GM18499 (cell line): ENCODE data around the gene PAFAH2.
"Not testable (repeated sequence)": the region's sequence is repeated elsewhere in the genome, so short reads cannot be mapped to it uniquely, and the experiment has no call there.

Experiments used
- ATAC-seq: cut with Tn5 transposase; IDR thresholded peaks from one replicate; pipeline ENCODE4 v1.9.1; 2021; ENCODE audit warnings: moderate number of reproducible peaks; ENCODE audit not compliant: insufficient read depth, unreplicated experiment

PAFAH2 gene

DNA sequence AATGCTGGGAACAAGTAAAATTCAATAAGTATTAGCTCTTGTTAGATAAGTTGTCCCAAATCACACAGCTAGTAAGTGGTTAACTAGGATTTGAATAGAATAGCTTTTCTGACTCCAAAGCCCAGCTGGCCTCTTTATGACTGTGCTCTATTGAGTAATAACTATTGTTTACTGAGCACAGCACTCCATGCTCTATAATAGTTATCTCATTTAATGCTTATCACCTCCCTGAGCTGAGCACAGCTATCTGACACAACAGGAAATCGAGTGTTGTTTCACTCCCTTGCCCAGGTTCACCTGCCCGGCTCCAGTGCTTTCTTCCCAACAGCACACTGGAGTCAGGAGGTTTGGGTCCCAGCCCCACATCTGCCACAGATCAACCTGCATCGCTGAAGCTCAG lies 52.9 kb downstream of the PAFAH2 start:
- ATAC-seq, result no peak

DNA sequence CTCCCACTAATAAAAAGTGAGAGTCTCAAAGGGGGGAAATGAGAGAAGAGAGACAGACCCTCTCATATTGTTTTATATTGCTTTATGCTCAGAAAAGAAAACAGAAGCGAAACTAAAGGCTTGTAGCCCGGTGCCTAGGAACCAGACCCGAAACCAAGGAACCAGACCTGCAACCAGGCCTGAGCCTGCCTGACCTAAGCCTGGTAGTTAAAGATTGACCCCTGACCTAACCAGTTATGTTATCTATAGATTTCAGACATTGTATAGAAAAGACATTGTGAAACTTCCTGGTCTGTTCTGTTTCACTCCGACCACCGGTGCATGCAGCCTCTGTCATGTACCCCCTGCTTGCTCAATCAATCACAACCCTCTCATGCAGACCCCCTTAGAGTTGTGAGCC lies 54.4 kb downstream of the PAFAH2 start:
- ATAC-seq, result not testable (repeated sequence)

DNA sequence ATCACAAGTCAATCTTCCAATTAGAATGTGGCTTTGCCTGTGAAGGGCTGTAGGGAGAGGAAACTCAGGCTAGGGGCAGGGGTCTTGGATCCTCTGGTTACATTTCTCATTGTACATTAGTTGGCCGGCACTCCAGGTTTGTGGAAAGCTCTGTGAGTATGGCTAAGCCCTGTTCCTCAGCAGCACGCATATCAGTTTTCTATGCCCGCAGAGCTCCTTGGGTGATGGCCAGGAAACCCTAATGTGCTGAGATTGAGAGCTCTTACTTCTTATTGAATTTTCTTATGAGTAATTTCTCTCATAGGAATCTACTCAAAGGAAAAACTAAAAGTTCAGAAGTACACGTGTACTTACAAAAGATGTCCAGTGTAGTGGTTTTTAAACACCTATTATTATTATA lies 60.9 kb downstream of the PAFAH2 start:
- ATAC-seq, result no peak

DNA sequence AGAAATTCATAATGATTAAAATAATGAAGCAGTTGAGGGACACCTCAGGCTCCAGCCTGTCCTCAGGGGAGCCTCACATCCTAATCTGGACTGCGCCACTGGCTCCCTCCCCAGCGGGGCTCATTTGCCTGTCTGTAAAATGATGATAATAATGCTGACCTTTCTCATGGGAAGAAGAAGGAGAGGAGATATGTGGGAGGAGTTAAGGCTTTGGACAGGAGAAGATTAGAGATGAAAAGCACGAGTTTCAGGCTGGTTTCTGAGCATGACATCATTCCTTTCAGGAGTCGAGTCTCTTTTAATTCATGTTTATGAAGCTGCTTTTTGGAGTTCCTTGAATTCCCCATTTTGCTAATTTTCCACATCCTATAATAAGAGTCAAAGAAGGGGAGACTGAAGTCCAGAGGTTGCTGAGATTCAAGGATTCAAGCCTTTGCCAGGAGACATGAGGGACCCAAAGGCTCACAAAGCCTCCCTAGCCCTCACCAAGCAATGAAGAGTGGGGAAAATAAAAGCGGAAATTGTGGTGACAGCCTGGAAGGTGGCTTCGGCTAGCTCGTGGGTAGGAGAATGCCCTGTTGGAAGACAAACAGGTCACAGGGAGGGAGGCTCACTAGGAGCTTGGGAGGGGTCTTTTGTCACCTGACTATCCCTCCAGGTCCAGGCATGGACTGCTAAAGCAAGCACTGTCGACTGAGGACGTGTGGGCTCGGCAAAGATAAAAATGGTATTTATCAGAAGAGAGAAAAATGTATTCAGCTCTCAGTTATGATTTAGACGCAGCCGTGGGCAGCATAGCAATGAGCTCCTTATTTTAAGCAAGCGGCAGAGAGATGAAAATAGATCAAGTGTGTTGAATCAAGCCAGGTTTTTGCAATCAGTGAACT lies 64.1 kb downstream of the PAFAH2 start:
- ATAC-seq, result no peak

DNA sequence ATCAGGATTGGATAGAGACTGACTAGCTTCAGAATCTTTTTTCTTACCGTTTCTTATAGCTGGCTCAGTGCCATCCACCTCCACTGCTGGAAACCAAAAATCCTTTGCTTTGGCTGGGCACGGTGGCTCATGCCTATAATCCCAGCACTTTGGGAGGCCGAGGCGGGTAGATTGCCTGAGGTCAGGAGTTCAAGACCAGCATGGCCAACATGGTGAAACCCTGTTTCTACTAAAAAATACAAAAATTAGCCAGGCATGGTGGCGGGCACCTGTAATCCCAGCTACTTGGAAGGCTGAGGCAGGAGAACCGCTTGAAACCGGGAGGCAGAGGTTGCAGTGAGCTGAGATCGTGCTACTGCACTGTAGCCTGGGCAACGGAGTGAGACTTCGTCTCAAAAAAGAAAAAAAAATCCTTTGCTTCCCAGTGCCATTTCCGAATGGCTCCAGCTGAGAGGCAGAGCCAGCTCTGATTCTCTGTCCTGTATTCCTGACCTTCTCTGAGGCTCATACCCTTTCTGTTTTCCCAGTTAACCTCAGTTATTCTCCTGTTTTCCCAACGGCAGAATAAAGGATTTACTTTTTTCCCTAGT lies 65.0 kb downstream of the PAFAH2 start:
- ATAC-seq, result not testable (repeated sequence)

DNA sequence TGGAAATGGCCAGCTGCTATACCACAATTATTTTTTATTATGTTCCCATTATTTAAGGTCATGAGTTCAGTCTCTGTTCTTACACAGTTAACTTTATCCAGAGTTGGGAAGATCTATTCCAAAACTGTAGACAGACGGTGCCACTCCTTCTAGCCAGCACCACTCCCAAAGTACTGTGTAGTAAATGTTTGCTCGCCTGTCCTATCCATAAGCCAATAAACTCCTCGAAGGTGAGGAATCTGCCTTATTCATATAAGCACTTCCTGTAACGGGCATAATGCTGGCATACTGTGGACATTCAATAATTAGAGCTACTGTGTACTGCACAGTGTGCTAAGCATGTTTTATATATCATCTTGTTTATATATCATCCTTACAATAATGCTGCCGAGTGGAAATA lies 65.5 kb downstream of the PAFAH2 start:
- no peak for ATAC-seq

DNA sequence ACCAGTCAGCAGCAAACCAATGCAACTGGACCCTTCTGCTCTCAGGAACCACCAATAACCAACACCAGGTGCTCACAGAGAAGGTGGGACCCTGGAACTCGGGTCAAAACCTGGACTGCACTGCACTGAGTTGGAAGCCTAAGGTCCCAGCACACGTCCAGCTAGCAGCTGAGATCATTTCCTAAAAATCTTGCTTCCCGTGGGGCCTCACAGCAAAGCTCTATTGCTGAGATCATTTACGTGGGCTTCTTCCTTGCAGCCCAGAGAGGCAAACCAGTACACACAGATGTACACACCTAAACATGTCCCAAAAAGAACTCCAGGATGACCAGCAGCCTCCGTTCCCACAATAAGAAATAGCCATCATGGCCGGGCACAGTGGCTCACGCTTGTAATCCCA lies 68.8 kb downstream of the PAFAH2 start:
- ATAC-seq, result no peak

DNA sequence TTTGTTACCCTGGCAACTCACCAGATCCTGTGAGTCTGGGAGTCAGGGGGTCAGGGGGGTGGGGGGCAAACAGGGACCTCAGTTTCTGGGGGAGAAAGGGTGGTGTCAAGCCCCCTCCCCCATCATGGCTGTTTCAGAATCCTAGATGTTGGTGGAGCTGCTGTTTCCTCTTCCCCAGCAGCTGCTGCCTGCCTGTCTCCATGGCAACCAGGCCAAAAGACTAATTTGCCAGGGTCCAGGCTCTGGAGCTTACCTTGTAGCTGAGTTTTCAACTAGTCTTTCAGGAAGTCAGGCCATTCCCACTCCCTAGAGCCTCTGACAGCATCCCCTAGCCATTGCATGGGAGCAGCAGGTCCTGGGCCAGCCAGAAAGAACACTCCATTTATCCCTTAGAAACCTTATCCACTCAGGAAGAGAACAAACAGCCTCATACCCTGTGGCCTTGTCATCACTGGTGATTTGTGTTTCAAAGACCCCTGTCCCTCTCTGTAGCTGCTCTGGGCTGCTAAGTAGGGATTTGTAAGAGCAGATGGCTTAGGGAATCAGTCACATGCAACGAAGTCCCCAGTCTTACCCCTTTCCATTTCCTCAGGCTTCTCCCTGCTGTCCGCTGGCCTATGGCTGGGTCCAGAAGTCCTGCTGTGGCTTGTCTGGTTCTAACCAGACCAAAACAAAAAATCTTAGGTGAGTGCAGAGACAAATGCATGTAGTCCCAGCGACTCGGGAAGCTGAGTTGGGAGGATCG lies 70.2 kb downstream of the PAFAH2 start:
- ATAC-seq, result no peak

DNA sequence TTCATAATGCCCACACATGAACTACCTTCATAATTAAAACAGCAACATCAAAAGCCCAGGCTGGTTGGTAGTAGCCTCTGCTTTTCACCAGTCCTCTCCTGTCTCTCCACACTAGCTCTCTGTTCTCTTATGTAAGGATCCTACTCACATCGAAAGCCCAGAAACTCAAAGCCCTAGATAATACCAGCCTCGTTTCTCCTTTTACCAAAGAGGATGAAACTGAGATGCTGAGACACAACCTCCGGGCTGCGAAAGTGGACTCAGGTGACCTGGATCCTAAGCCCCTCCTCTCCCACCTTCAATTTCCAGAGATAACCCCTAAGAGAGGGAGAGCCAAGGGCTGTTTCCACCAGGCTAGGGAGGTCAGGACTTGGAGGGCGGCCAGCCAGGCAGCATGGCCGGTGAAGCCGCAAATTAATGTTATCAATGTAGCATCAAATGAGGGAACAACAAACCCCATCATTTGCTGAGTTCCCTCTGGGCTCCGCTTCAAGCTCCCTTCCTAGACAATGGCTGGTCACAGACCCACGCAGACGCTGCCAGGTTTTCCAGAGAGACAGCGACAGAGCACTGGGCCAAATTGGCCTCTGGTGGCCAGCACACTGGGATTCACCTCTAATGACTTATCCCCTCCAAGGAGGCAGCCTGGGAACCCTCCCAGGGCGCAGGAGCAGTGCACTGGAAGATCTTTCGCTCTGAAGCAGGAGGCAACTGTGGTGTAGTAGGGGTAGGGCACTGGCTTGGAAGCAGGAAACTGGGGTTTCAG lies 70.9 kb downstream of the PAFAH2 start:
- no peak for ATAC-seq

DNA sequence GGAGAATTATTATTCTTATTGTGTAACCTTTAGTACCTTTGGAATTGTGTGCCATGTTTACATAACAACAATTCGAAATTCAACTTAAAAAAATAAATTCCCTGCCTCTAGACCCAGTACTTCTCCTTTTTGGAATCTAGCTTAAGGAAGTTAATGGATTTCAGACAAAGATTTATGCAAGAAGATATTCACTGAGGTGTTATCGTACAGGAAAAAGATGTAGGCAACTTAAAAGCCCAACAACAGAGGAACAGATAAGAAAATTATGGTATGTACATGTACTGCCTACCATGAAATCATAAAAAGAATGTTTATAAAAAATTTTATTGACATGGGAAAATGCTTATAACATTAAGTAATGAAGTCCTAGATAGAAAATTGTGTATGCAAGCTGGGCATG lies 73.4 kb downstream of the PAFAH2 start:
- ATAC-seq, result no peak

DNA sequence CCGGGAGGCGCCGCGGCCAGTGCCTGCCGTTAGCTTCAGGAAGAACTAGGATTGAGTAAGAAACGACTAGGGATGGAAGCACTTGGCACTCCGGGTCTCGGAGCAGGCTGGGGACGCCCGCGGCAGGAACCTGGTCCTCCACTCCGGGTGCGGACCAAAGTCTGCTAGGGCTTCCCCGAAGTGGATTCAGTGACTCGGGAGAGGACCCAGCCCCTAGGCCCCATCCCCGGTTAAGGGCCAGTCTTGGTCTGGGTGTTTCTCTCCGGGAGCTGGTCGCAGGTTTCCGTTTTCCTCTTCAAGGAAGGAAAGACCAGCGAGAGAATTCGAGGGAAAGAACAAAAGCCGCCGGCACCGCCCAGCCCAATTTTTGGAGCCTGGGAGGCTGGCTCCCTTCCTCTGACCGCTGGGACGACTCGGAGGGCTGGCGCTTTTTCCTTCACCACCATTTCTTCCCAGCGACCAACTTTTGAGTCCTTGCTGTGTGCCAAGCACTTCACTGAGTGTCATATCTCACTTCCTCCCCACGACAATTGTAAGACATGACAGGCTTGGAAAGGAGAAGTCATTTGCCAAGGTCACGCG lies 74.8 kb downstream of the PAFAH2 start:
- ATAC-seq, result no peak

DNA sequence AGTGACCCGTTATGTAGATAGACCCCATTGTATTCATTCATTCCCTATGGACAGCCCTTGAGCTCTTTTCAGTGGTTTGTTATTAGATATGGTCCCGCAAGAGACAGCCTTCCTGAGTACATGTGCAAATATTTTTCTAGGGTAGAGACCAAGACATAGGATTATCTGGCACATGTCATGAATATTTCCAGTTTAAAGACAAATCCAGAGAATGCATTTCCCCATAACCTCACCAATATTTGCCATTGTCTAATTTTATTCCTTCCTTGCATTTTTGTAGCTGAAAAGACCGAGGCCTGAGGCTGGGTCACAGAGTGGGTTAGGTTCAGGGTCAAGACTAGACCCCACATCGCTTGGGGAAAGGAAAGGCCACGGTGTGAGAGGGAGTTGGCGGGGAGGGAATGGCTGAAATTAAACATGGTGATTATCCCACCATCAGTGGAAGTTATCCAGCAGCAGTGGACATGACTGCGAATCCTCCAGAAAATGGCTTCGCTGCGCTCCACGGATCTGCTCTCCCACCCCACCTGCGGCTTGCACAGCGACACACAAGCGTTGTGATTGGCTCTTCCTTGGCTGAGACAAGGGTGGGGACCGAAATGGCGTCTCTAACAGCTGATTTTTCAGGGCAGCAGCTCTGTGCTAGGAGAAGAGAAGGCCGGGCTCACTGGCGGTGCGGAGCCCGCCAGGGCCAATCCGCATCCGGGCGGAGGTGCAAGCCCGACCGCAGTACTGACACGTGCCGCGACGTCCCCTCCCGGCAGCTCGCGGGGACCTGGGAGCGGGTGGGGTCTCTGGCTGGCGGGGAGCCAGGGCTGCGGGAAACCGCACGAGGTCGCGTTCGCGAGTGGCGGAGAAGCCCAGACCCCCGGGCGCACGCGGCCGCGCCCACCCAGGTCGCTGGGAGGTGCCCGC lies 75.5 kb downstream of the PAFAH2 start:
- no peak for ATAC-seq

DNA sequence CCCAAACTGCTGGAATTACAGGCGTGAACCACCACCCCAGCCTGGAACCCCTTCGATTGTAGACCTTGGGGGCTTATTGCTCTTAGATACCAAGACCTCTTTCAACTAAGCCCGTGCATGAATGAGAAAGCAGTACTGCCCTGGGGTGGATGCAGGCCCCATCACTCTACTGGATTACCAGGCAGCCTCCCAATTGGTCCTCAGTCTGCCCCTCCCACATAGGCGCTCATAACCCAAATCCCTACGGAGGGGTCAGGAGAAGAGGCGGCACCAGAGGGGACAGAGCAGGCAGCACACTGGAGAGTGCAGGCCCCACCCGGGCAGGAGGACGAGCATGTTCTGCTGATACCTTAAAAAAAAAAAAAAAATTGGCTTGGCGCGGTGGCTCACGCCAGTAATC lies 79.2 kb downstream of the PAFAH2 start:
- no peak for ATAC-seq

DNA sequence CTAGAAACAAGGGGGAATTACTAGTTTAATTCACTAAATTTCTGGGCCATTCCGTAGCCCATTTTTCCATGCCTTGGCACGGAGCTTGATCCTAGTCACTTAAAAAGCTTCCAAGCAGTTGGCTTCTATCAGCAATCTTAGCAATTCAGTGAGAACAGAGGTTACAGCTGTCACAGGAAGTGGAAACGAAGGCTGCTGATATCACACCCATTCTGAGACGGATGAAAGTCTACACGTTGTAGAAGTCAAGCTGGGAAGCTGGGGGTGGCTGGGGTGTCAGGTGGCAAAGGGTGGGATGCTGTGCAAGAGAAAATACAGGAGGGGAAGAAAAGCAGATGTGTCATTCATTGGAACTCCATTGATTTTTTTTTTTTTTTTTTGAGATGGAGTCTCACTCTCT lies 79.9 kb downstream of the PAFAH2 start:
- ATAC-seq, result no peak

DNA sequence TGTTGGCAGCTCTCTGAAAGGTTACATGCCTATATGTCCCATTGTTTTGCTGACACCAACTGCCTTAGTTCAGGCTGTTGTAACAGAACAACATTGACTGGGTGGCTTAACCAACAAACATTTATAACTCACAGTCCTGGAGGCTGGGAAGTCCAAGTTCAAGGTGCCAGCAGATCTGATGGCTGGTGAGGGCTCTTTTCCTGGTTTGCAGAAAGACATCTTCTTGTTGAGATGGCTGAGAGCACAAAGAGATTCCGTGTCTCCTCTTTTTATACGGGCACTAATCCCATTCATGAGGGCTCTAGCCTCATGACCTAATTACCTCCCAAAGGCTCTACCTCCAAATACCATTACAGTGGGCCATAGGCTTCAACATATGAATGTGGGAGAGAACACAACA lies 81.4 kb downstream of the PAFAH2 start:
- ATAC-seq, result no peak

DNA sequence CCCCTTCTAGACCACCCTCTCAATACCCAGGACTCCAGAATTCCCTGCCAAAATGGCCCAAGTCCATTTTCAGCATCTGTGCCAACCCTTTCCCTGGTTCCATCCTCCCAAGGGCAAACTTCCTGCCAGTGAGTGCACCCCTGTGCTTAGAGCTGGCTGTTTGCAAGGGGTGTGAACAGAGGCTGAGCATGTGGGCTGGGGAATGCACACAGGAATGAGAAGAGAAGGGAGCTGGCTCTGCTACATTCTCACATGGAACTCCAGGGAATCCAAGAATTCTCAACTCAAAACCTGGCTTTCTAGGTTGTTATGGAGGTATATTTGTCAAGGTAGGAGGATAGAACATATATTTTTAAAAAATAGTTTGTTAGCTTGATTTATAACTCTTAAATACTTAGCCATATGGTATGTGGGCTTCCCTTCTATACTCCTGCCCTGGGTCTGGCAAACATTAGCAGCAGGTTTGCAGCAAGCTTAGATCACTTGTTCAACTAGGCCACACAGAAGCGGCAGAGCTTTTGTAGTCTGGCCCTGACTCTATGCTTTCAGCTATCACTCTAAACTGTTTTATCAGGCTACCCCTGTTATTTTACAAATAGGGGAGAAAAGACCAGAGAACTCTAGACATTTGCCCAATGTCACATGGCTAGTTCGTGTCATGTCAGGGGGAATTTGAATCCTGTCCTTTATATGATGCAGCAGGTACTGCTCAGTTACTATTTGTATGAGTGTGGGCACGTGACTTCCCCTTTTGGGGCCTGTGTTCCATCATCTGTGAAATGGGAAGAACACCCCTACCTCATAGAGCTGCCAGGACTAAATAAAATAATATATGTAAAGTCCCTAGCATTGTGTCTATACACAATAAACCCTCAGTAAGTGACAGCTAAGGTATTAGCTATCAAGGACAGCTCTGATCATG lies 83.5 kb downstream of the PAFAH2 start:
- ATAC-seq, result no peak

DNA sequence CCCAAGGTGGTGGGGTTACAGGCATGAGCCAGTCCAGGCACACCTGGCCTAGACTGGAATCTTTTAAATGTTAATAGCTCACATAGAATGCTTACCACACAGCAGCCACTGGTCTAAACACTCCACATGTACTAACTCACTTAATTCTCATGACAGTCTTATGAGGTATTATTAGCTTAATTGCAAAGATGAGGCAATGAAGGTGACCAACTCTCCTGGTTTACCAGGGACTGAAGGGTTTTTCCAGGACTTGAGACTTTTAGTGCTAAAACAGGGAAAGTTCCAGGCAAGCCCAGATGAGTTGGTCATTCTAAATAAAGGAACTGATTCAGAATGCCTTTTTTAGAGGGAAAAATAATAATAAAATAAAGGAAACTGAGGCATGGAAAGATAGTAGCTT lies 84.7 kb downstream of the PAFAH2 start:
- no peak for ATAC-seq
